Measurements from ENCODE around the gene CST7. TPM values are rescaled to one million over a fixed set of nuclear protein-coding genes. Genes with fewer than 3 reads are reported as not detected.

The CST7 gene
- polyA plus RNA-seq, 1 of the 3 experiments (the other 2 are of a cell fraction), result 0.07 TPM

DNA sequence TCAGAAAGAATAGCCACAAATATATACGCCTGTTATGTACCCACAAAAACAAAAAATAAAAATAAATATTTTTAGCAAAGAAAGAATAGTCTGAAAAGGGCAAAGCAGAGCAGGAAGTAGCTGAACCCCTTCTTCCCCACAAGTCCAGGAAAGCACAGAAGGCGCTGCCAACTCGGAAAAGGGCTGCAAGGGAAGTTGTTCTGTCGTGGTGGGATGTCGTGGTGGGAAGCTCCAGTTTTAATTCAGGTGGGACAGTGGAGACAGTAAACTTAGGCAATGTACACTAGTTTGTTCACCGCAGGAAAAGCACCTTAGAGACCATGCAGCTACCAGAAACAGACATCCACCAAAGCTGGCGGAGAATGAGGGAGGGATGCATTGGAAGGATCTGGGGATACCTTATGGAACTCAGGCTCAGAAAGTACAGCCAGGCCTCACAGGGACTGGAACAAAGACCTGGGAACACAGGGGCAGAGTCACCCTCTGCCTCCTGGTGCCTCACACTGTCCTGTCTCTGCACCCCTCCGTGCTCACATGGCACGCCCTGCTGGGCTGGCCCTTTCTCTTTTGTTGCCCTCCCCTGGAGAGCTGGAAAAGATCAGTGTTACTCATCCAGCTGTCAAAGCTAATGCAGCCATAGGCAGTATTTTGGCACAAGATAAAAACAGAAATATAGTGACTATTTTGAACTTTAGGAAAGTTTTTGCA, 46.8 kb downstream of the CST7 start (continued):
- TF ChIP-seq, protein P1, sequence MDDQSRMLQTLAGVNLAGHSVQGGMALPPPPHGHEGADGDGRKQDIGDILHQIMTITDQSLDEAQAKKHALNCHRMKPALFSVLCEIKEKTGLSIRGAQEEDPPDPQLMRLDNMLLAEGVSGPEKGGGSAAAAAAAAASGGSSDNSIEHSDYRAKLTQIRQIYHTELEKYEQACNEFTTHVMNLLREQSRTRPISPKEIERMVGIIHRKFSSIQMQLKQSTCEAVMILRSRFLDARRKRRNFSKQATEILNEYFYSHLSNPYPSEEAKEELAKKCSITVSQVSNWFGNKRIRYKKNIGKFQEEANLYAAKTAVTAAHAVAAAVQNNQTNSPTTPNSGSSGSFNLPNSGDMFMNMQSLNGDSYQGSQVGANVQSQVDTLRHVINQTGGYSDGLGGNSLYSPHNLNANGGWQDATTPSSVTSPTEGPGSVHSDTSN (IDR thresholded peaks at IDR 0.05), result peak; percentile 87
- TF ChIP-seq TAF1 (IDR thresholded peaks at IDR 0.05; ENCODE audit: borderline replicate concordance, low read depth, low read length) (no peak), FOXJ3 (CRISPR knock-in tag; IDR thresholded peaks at IDR 0.05) (no peak), EZH2phosphoT487 (IDR thresholded peaks at IDR 0.05; ENCODE audit: borderline replicate concordance, low read depth) (no peak), FOXM1 (IDR thresholded peaks at IDR 0.05; ENCODE audit: low read depth) (no peak), SMC3 (IDR thresholded peaks at IDR 0.05; ENCODE audit: low read depth, low read length) (no peak), JUND (IDR thresholded peaks at IDR 0.05) (peak; percentile 52), FOSL2 (IDR thresholded peaks at IDR 0.05; ENCODE audit: borderline replicate concordance, low read depth) (peak; percentile 43; the same call in 1 of the 2 replicates), MXI1 (IDR thresholded peaks at IDR 0.05; ENCODE audit: low read depth, low read length) (no peak), RFX5 (IDR thresholded peaks at IDR 0.05; ENCODE audit: low read length) (no peak), NFIC (IDR thresholded peaks at IDR 0.05; ENCODE audit: borderline replicate concordance) (peak; percentile 58; the same call in 1 of the 2 replicates)
- TF ChIP-seq, protein P2, sequence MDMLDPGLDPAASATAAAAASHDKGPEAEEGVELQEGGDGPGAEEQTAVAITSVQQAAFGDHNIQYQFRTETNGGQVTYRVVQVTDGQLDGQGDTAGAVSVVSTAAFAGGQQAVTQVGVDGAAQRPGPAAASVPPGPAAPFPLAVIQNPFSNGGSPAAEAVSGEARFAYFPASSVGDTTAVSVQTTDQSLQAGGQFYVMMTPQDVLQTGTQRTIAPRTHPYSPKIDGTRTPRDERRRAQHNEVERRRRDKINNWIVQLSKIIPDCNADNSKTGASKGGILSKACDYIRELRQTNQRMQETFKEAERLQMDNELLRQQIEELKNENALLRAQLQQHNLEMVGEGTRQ (IDR thresholded peaks at IDR 0.05; ENCODE audit: borderline replicate concordance, low read depth, low read length), result no peak

- ChIA-PET POLR2A (no interaction called here), CTCF (interaction anchor here (0.9 to 4.7 kb wide), 7 partner anchors 12 to 298 kb away, joined by 3 to 48 read pairs (median 5); no protein-coding TSS in a partner anchor)
- Histone ChIP-seq H3K4me1 (ENCODE audit: control insufficient read depth in 1 of 2, insufficient read depth in 2 of 2, low read depth in 1 of 2, low read length in 1 of 2) (peaks cover 7 to 12% of the 10 kb centered on the region in 2 experiments), H3F3A (replicated peaks; ENCODE audit: insufficient read depth) (peaks cover 11% of the 10 kb centered on the region), H3K4me2 (no peak overlapping the region; the same call in 1 of the 2 replicates), H3K27ac (ENCODE audit: low read depth in 2 of 2, low read length in 1 of 2) (no peak overlapping the region), H3K9me3 (no peaks in the 10 kb centered on the region), H3K27me3 (ENCODE audit: insufficient read depth) (no peaks in the 10 kb centered on the region; the same call in 1 of the 2 replicates), H4K20me1 (ENCODE audit: insufficient read depth) (no peaks in the 10 kb centered on the region), H3K9me2 (no peaks in the 10 kb centered on the region), H3K9ac (no peak overlapping the region), H3K4me3 (ENCODE audit: low read depth in 2 of 2, low read length in 1 of 2) (no peak overlapping the region), H3K79me2 (ENCODE audit: insufficient read depth) (peaks cover 4% of the 10 kb centered on the region; the same call in 1 of the 2 replicates), H2AFZ (ENCODE audit: low read depth) (no peak overlapping the region), H3K36me3 (replicated peaks in 1 of 2; ENCODE audit: control insufficient read depth in 1 of 2, insufficient read depth in 2 of 2, low read length in 1 of 2) (no peaks in the 10 kb centered on the region)
- no peak for DNase-seq
- 43% methylated on average over 9 of the region's 9 CpGs for WGBS (ENCODE audit: low lambda C conversion rate)
- TF ChIP-seq JUND (IDR thresholded peaks at IDR 0.05) (no peak), RAD21 (IDR thresholded peaks at IDR 0.05; ENCODE audit: low read length) (no peak), REST (IDR thresholded peaks at IDR 0.05; ENCODE audit: low read depth, low read length) (no peak), NRF1 (IDR thresholded peaks at IDR 0.05; ENCODE audit: low read depth, low read length) (no peak), SIN3A (IDR thresholded peaks at IDR 0.05; ENCODE audit: borderline replicate concordance, low read depth, low read length) (no peak), MEF2A (IDR thresholded peaks at IDR 0.05; ENCODE audit: borderline replicate concordance, low read depth) (no peak)
- TF ChIP-seq, protein P1 (IDR thresholded peaks at IDR 0.05), result no peak
Observed at GRCh38 chr20:24996449-24997377, 47.6 kb downstream of the CST7 start.

All from SK-N-SH (cell line).